Stimulated activated CD4-positive, alpha-beta T cell treated with anti-CD3 and anti-CD28 coated beads, TNF-alpha, amount 100 ng/mL, for 4 hours (primary cell): ENCODE data around the gene SMYD3.
"Not testable (repeated sequence)": the region's sequence is repeated elsewhere in the genome, so short reads cannot be mapped to it uniquely, and the experiment has no call there.

Source experiments
- DNase-seq, 3 experiments: peaks; one replicate each; pipeline ENCODE4 v3.0.0-alpha.2; 2020; ENCODE audit warnings: low read depth in 3 of 3

SMYD3 gene

DNA sequence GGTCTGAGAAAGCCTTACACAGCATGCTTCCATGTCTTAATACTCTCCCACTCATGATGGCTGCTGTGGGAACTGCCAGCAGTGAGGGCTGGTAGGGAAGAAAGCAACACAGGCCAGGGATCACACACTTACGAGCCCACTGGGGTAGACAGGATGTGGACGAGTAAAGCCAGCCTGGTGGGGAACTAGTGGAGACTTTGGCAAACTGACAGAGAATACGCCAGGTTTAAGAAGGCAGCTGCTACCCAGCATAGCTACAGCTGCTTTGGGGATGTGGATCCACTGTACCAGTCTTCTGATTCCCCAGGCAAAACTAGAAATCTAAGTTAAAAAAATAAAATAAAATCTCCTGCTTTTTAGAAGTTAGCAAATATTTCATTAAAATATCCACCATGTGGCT is 664.0 kb downstream of the SMYD3 start:
- no peak for DNase-seq

DNA sequence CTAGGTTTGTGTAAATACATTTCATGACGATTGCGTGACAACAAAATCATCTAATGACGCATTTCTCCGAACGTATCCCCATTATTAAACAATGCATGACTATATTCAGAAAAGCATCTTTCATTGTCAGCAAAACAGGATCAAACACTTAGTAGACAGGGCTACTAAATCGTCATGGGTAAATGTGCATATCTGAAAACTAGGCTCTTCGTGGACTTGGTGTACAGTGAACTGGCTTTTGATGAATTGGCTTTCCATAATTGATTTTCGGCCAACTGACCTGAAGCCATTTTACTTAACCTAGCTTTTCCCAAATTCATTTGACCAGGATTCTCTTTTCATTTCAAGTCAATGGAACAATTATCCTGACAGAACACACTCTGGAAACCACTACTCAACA is 665.0 kb downstream of the SMYD3 start:
- no peak for DNase-seq

DNA sequence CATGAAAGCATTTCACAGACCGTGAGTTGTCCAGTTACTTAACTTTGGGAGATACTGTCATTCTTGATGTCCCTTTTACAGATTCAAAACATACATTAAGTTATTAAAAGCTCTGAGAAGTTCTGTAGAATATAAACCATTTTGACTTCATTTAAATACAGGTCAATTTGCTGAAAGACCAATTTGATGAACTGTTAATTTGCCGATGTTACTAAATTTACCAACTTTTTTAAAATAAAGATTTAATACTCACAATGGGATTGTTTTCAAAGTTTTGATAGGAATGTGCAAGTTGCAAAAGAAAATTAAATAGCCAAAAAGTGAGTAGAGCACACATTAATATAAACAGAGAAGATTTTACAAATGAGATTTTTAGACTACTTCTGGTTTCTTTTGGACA is 666.1 kb downstream of the SMYD3 start:
- DNase-seq, result no peak

DNA sequence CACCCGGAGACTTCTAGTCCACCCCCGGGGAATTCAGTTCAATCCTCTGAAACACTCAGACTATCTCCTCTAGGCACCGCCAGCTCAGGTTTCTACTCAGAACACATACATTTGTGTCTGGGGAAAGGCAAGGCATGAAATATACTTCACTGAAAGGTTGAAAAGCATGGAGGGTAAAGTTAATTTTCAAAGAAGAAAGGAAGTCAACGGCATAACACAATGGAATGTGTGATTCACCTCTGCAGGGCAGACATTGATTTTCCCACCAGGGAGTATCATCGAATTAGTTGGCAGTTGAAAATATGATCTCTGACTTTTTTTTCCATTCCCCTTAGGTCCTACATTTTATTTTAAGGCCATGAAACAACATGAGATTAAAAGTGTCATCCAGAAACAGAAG is 669.4 kb downstream of the SMYD3 start:
- no peak for DNase-seq

DNA sequence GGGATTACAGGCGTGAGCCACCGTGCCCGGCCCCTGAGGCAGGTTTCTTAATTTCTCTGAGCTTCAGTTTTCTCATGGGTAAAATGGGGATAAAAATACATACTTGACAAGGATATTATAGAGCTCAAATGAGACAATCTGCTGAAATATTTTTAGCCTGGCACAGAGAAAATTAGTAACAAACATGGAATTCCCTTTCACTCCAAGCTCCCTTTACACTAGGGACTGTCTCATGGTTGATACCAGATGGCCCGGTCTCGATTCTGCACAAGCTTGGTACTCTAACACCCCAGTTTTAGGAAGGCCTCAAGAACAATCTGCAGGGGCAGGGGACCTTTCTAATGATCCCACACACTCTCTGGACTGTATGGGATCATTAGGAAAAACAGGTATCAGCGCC is 671.7 kb downstream of the SMYD3 start:
- no peak for DNase-seq

DNA sequence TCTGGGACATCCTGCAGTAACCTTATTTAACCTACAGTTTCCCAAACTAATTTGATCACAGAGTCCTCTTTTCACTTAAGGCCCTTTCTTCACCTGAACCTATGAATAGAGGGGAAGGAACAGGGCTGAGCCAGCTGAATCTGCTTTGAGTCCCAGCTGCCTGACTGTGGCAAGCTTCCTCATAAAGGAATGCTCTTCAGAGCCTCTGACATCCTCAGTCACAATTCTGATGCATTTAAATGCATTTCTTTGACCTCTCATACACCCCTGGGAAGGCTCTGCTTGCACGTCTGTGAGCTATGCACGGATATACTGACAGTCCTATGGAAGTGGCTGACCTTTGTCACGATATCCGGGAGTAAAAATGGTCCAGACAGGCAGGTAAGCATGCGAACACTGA is 673.1 kb downstream of the SMYD3 start:
- no peak for DNase-seq

DNA sequence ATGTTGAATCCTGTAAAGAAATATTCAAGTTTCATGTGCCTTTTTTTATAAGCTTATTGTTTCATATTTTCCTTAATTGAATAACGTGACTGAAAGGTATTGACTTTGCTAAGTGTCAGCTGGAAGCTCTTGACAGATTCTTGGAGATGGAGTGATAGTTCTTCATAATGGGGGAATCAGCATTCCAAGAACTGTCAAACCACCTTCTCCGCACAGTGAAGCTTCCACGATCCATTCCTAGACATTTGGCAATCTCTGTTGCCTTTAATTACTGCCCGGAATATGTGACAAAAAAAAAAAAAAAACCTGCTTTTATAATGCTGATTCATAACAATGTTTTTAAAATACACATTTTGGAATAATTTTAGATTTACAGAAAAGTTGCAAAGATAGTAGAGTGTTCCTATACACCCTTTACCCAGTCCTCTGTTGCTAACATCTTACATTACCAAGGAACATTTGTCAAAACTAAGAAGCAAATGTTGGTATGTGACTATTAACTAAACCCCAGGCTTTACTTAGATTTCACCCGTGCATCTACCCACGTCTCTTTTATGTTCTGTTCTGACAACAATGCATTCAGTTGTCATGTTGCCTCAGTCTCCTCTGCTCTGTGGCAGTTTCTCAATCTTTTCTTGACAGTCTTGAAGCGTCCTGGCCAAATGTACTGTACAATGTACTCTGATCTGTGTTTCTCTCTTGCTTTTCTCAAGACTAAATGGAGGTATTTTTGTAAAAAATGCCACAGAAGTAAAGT is 674.1 kb downstream of the SMYD3 start:
- no peak for DNase-seq

DNA sequence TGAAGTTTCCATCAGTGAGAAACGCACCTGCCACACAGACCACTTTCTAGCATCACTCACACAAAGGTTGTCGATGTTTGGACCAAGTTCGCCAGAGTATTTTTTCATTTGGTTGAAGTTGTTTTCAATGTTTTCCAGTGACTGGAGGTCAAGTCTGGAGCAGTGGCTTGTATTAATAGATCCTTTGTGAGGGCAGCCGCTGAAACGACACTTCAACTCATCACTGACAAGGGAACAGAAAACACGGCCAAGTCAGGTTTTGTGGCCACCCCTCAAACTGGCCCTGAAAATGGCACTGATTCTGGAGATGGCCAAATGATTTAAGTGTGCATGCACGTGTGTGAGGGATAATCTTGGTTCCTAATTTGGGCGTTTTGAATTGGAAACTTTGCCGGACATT is 675.6 kb downstream of the SMYD3 start:
- no peak for DNase-seq

DNA sequence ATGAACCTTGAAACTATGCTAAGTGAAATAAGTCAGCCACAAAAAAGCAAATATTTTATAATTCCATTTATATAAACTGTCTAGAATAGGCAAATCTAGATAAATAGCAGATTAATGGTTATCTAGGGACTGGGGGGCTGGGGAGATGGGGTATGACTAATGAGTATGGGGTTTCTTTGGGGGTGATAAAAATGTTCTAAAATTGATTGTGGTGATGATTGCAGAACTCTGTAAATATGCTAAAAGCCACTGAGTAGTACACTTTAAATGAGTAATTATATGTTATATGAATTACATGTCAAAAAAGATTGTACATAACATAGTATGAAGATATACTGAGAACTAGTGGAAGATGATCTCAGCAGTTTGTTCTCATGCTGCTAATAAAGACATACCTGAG is 677.3 kb downstream of the SMYD3 start:
- DNase-seq, result no peak

DNA sequence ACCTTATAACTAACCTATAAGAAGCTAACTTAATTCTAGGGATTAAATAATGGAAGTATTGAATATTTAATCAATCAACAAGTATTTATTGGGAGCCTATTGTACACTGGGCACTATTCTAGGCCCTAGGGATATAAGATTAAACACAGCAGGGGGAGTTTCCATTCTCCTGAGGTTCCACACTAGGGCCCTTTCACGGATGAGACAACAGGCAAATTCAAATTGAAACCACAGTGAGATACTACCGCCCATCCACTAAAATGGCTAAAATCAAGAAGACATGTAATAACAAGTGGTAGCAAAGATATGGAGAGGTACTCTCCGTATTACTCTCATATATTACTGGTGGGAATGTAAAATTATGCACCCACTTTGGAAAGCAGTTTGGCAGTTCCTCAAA is 677.9 kb downstream of the SMYD3 start:
- no peak for DNase-seq

DNA sequence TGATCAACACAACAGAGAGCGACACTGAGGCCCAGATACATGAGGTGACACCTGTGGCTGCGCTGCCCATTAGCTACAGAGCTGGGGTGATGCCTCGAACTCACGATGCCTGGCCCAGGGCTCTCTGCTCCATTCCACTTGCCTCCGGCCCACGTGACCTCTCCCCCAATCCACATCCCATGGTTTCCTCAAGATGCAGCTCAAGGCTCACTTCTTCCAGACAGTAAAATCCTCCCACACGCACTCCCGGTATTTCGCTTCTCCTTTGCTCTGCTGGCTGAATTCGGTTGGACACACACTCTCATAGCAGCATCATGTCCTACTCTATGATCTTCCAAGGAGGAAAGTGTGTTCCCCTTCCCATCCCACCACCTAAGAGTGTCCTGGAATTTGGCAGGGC is 679.8 kb downstream of the SMYD3 start:
- DNase-seq, result no peak

DNA sequence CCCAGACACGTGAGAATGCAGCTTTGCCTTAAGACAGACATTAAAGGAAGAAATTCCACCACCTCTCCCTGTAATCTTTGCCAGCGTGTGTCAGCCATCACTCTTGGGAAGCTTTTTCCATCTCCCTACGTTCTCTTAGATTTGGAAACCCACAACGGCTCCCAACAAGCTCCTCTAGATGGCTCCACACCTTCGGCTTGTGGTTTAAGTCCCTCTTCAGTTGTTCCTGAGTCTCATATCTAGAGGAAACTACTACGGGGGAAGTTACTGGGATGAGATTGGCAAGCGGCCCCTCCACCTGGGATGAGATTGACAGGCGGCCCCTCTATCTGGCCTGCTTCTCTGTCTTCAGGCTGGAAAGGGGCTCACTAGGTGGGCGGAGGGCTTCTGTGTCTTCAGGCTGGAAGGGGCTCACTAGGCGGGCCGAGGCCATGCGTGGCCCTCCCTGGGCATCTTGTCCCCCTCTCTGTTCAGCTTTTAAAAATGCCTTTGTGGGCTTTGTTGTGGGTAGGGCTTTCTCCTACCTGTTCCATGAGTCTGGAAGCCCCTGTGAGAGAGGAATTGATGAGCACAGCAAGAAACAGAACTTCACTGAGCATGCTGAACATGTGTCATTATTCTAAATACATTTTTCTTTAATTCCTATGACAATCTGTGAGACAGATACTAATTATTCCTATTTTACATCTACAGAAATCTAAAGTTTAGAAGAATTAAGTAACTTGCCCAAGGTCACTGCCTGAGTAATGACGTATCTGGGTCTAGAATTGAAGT is 681.8 kb downstream of the SMYD3 start:
- DNase-seq, result no peak

DNA sequence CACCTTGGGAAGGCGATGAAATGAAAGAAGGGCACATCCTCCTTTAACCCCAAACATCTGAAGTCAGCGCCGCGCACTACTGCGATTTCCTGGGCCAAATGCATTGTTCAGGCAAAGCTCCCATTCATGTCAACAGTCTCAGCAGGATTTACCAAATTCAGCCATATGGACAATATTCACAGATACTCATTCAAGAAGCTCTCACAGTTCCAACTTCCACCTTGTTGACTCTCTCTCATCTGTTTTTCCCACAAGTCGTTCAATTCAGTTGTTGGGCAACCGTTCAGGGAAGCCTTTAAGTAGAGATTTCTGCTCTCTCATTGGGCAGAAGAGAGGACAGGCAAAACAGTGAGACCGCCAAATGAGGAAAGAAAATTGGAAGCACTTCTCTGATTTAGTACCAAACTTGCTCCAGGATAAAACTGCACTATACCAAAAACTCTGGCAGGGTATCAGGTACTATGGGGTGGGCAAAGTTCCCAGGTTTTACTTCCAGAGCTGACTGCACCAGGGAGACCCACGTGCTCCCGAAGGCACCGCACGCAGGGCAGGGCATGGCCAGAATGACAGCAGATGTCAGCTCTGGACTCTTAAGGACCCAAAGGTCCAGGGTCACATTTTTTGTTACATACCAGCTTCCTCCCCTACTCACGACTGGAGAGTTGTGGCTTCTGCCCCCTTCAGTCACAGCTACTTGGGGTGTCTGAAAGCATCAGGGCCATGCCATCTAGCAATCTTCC is 683.5 kb downstream of the SMYD3 start:
- DNase-seq, result no peak

DNA sequence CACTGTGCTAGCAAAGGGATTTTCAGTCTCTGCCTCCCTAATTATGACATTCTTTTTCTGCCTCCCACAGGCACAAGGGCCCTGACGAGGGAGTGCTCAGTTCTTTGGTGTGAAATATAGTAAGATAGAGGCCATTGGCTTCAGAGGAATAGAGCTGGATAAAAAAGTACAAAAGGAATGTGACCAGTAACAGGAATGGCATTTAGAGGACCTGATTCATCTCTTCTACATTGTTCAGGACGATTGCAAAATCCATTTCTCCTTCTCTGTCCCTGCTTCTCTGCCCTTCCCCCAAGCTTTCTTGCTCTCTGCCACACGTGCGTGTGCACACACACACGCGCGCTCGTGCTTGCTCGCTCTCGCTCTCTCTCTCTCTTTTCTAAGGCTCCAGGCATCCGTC is 684.1 kb downstream of the SMYD3 start:
- no peak for DNase-seq

DNA sequence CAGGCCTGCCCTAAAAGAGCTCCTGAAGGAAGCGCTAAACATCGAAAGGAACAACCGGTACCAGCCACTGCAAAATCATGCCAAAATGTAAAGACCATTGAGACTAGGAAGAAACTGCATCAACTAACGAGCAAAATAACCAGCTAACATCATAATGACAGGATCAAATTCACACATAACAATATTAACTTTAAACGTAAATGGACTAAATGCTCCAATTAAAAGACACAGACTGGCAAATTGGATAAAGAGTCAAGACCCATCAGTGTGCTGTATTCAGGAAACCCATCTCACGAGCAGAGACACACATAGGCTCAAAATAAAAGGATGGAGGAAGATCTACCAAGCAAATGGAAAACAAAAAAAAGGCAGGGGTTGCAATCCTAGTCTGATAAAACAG is 688.7 kb downstream of the SMYD3 start:
- DNase-seq, result not testable (repeated sequence)

DNA sequence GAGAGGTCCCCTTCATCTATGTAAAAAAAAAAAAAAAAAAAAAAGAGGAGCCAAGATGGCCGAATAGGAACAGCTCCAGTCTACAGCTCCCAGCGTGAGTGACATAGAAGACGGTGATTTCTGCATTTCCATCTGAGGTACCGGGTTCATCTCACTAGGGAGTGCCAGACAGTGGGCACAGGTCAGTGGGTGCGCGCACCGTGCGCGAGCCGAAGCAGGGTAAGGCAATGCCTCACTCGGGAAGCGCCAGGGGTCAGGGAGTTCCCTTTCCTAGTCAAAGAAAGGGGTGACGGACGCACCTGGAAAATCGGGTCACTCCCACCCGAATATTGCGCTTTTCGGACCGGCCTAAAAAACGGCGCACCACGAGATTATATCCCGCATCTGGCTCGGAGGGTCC is 690.6 kb downstream of the SMYD3 start:
- DNase-seq, result not testable (repeated sequence)

DNA sequence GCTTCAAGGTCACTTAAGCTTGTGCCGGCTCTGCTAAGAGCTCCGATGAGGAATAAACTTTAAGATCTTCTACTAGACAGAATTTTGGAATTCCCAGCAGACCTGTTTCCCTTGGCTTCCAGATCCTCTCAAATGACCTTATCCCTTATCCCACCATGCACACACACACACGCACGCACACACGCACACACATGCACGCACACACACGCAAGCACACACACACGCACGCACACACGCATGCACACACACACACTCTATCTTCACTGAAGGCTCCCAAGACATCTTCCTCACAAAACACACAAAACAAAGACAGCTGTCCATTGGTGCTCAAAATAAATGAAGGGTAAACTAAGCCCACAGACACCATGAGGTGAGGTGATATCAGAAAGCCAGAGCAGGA is 692.4 kb downstream of the SMYD3 start:
- no peak for DNase-seq

DNA sequence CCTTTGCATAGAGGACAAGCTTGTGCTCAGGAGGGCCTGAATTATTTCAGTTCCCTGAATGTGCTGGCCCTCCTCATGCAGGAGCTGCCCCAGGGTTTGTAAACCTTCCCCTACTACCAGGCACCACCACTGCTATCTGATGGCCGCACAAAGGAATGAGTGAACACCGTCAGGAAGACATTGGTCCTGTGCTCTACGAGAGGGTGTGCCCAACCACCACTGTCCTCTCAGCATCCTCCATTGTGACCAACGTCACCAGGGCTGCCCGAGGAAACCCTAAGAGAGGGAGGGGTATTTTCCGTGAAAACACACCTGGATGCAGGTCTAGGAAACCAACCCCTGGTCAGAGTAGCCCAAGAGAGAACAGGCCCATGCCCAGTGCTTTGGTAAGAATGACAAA is 694.8 kb downstream of the SMYD3 start:
- no peak for DNase-seq

DNA sequence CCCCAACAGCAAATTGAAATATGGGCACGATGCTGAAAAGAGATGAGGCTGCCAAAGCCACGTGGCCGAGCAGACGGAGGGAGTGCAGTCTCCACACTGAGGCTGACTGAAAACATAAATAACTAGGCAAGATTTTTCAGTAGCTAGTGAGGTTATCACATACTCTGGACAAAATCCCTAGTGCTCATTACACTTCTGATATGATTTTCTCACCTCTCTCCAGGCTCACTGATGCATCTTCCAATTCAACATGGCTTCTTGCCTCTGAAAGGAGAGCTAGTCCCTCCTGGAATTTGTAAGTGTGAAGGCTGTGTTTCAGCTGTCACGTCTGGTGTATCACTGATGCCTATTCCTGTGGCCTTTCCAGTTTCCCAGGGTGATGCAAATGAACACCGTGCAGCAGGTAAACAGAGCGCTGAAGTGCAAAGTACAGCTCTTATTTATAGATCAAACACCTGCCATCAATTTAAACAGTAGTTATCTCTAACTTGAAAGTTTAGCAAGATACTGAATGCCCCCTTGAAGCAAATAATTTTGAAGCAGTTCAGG is 696.2 kb downstream of the SMYD3 start:
- no peak for DNase-seq

DNA sequence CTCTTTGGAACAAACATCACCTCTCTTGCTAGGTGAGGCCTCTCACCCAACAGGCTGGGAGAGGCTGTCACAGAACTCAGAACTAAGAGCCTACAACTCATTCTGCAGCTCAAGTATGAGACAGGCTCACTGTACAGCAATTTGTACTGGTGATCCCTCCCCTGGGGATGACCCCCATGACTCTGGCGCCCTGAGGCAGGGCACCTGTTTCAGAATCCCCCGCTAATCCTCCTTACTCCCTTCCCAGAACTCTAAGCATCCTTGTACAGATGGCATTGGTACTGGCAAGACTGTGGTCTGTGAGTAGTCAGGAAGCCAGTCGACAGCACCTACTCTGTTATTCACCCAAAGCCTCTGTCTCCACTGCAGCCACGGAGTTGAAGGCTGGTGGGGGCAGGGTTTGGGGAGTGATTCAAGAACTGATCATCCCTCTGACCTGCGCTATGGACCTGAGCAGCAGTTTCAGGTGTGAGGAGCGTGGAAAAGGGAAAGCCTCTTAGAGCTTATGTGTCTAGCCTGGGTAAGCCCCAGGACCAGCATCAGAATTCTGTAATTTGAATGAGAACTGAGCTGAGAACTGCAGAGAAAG is 696.8 kb downstream of the SMYD3 start:
- DNase-seq, result no peak

DNA sequence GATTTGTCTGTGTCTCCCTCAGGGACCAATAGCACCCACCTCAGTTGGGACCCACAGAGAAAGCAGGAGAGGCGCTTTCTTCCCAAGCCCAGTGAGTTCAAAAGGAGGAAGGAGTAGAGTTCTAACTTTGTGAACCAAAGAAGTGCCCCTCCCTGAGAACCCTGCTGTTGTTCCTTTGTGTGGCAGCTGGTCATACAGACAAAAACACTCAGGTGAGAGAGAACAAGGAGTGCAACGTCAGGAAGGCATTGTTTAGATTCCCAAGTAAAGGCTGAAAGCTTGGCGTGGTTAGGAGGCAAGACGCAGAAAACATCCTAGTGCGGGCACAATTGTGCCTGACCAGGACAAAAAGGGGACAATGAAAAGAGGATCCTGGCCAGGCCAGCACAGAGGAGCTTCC is 697.7 kb downstream of the SMYD3 start:
- DNase-seq, result no peak
